Activated CD4-positive, alpha-beta T cell treated with anti-CD3 and anti-CD28 coated beads, Interleukin-2, amount 10 ng/mL, durations not matched to agents 24 days and 14 days (primary cell): ENCODE data around the gene AIRE. TPM values are rescaled to one million over a fixed set of nuclear protein-coding genes. Genes with fewer than 3 reads are reported as not detected.

ENCODE experiments used
- DNase-seq: peaks from one replicate; pipeline ENCODE4 v3.0.0; 2022
- H3K27ac Mint-ChIP-seq: one replicate; pipeline ENCODE4 v1.8.0; 2022; ENCODE audit warnings: mild to moderate bottlenecking, mixed read lengths
- H3K27me3 Mint-ChIP-seq: one replicate; pipeline ENCODE4 v1.8.0; 2022; ENCODE audit warnings: mixed read lengths
- H3K36me3 Mint-ChIP-seq: one replicate; pipeline ENCODE4 v1.8.0; 2022; ENCODE audit warnings: low read depth, mild to moderate bottlenecking, mixed read lengths
- H3K4me1 Mint-ChIP-seq: one replicate; pipeline ENCODE4 v1.8.0; 2021; ENCODE audit warnings: mixed read lengths
- H3K4me3 Mint-ChIP-seq: one replicate; pipeline ENCODE4 v1.8.0; 2022; ENCODE audit warnings: mild to moderate bottlenecking, moderate library complexity, mixed read lengths
- H3K9me3 Mint-ChIP-seq: one replicate; pipeline ENCODE4 v1.8.0; 2021; ENCODE audit warnings: mixed read lengths
- intact Hi-C: fragments of 100-400 bp; cut with micrococcal nuclease; formaldehyde crosslinking; loops from one replicate; pipeline ENCODE4 v1.15.1; 2023
- total RNA-seq: library from RNA; stranded (reverse); gene quantifications from 2 replicates; pipeline ENCODE4 v1.2.3, GENCODE V29; 2022

The AIRE gene
- total RNA-seq, 1 donor from 2014 or later = not detected

DNA sequence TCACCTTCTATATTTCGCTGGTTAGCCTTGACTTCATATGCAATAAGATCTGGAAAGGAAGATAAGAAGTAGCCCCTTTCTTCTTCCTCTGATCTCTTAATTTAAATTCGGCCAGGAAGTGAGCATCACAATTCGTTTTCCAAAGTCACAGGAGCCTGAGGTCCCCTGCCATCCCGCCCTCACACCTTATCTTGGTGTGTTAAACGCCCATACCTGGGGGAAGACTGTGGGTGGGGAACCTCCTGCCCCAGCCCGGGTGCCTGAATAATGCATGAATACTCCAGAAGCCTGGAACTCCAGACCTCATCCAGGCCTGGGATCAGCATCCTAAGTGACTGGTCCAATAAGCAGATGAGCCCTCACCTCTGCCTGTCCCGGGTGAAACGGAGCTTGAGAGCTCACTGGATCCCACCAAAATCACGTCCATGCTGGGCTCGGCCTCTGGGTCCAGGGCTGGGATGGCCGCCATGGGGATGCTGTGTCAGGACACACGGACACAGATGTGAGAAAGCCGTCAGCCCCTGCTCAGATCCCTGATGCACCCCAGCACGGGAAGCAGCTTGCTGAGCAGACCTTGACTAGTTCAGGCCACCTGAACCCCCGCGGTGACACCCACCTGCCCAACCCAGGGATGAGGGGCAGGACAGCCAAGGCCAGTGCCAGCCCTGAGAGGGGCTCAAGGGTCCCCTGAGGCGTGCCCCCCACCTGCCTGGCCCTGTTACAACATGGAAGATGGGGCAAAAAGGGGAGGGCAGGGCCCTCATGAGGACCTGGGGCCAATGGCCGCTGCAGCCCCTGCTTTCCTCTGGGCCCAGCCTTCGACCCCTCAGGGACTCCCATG lies 24.7 kb upstream of the AIRE start:
- H3K4me3 Mint-ChIP-seq = no peak overlapping the region
- H3K9me3 Mint-ChIP-seq = no peaks in the 10 kb centered on the region
- DNase-seq = no peak
- intact Hi-C loops = no loop called here
- H3K36me3 Mint-ChIP-seq = no peaks in the 10 kb centered on the region
- H3K4me1 Mint-ChIP-seq = no peaks in the 10 kb centered on the region
- peaks cover 4% of the 10 kb centered on the region for H3K27me3 Mint-ChIP-seq
- H3K27ac Mint-ChIP-seq = no peak overlapping the region

GRCh38 chr21:44261675-44262295 lies 23.9 kb upstream of the AIRE start, which contains the start of gene DNMT3L:
Gene DNMT3L, minus strand, starts transcription at chr21:44261897. Its CDS starts 638 bp downstream, at chr21:44261259.
- Mint-ChIP-seq H3K27me3 (peaks cover 4% of the 10 kb centered on the region), H3K27ac (no peak within 1 kb of the TSS), H3K4me3 (no peak within 1 kb of the TSS), H3K9me3 (no peaks in the 10 kb centered on the region), H3K36me3 (no peaks in the 10 kb centered on the region), H3K4me1 (no peaks in the 10 kb centered on the region)
- no peak for DNase-seq
- intact Hi-C loops = no loop called here

DNA sequence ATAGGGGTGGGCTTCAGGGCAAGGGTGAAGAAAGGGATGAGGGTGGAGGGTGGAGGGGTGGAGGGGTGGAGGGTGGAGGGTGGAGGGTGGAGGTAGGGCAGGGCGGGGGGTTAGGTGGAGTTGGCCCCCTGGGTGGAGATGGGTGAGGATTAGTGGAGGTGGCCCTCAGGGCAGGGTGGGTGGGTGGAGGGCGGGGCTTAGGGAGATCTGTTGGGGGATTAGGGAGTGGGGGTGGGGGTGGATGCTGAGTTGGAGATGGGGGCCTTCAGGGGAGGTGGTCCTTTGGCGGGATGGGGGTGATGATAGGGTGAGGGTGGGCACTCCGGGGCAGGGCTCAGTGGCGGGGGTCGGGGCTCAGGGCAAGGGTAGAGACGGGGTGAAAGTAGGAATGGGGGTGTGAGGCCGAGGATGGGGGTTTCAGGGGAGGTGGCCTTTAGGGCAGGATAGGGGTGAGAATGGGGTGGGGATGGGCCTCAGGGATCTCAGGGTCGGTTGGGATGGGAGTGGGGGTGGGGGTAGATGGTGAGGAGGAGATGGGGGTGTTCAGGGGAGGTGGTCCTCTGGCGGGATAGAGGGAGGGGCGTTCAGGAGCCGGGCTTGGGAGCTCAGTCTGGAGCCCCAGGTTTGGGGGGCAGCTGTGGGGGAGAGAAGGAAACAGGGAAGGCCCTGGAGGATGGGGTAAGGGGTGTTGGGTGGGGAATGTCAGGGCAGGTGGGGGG lies 23.2 kb upstream of the AIRE start:
- no peak overlapping the region for H3K27ac Mint-ChIP-seq
- no peaks in the 10 kb centered on the region for H3K9me3 Mint-ChIP-seq
- intact Hi-C loops = no loop called here

DNA sequence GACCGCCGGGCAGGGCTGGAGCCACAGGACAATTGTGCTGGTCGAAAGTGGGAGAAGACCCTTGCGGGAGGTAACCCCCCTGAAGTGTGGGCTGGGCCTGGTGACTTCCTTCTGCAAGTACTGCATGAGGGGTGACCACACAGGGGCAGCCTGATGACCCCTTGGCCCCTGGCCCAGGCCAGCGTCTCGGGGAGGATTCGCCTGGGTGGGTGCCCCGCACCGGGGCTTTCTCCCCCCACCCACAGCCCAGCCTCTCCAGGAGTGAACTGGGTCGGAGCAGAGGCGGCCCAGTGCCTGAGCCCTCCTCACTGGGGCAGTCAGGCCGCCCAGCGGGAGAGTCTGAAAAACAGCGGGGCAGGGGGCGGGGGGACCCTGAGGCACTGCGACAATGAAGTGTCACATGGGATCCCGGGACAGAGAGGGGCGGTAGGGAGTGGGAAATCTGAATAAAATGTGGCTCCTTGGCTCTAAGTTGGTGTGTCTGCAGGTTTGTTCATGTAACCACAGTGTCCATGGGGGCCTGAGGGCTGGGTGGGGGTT lies 22.4 kb upstream of the AIRE start:
- H3K4me1 Mint-ChIP-seq = no peaks in the 10 kb centered on the region
- H3K27ac Mint-ChIP-seq = no peak overlapping the region
- DNase-seq = no peak
- H3K36me3 Mint-ChIP-seq = no peaks in the 10 kb centered on the region
- H3K4me3 Mint-ChIP-seq = no peak overlapping the region
- H3K9me3 Mint-ChIP-seq = no peaks in the 10 kb centered on the region
- H3K27me3 Mint-ChIP-seq = peaks cover 4% of the 10 kb centered on the region
- intact Hi-C loops = no loop called here

More for the DNA sequence above, 23.2 kb upstream of the AIRE start:
- no peaks in the 10 kb centered on the region for H3K36me3 Mint-ChIP-seq
- peaks cover 4% of the 10 kb centered on the region for H3K27me3 Mint-ChIP-seq
- H3K4me1 Mint-ChIP-seq = no peaks in the 10 kb centered on the region
- H3K4me3 Mint-ChIP-seq = no peak overlapping the region
- DNase-seq = no peak

DNA sequence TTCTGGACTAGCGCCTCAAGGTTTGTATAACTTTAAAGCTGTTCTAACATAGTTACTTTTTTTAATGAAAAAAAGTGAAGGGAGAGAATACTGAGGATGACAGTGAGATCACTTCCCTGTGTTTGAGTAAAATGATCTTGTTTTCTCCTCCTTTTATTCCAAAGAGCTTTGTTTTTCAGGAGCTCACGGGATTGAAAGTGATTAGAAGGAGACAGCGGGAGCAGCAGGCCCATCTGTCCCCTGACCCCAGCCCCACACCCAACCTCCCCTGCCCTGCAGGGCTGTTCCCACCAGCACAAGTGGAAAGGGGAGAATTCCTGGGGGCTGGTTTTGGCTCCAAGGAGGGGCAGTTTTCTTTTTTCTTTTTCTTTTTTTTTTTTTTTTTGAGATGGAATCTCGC lies 21.9 kb upstream of the AIRE start:
- intact Hi-C loops = no loop called here
- H3K27me3 Mint-ChIP-seq = peaks cover 3% of the 10 kb centered on the region
- no peaks in the 10 kb centered on the region for H3K4me1 Mint-ChIP-seq
- no peaks in the 10 kb centered on the region for H3K9me3 Mint-ChIP-seq
- DNase-seq = no peak
- no peak overlapping the region for H3K4me3 Mint-ChIP-seq
- no peak overlapping the region for H3K27ac Mint-ChIP-seq
- H3K36me3 Mint-ChIP-seq = no peaks in the 10 kb centered on the region

- Mint-ChIP-seq H3K9me3 (no peaks in the 10 kb centered on the region), H3K27me3 (peaks cover 3% of the 10 kb centered on the region), H3K36me3 (no peaks in the 10 kb centered on the region), H3K4me3 (no peak overlapping the region), H3K27ac (no peak overlapping the region), H3K4me1 (no peaks in the 10 kb centered on the region)
- DNase-seq = no peak
- intact Hi-C loops = no loop called here
These were observed 19.9 kb upstream of the AIRE start for GRCh38 chr21:44265734-44266270.

- Mint-ChIP-seq H3K9me3 (no peaks in the 10 kb centered on the region), H3K36me3 (no peaks in the 10 kb centered on the region), H3K4me3 (no peak overlapping the region), H3K27ac (no peak overlapping the region), H3K4me1 (no peaks in the 10 kb centered on the region), H3K27me3 (peaks cover 3% of the 10 kb centered on the region)
- DNase-seq = peak; percentile 71
- intact Hi-C loops = no loop called here
These were observed 18.0 kb upstream of the AIRE start for GRCh38 chr21:44267655-44268142.

DNA sequence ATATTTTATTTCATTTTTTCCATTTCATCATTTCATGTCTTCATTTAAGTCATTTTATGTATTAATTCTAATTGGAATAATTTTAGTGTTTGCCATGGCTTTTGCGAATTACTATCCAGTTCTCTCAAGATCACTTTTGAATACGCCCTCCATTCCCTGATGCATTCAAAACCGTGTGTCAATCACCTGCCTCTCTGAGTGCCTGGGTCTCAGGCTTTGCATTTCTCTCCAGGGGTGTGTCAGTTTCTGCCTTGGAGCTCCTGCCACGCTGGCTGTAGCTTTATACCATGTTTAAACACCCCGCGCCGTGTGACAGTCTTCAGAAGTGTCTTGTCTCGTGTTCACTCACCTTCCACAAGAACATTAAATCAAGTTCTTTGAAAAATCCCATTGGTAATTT lies 16.6 kb upstream of the AIRE start:
- H3K27ac Mint-ChIP-seq = no peak overlapping the region
- DNase-seq = no peak
- no peaks in the 10 kb centered on the region for H3K4me1 Mint-ChIP-seq
- no peaks in the 10 kb centered on the region for H3K9me3 Mint-ChIP-seq
- no peaks in the 10 kb centered on the region for H3K36me3 Mint-ChIP-seq
- intact Hi-C loops = no loop called here
- peaks cover 7% of the 10 kb centered on the region for H3K27me3 Mint-ChIP-seq
- H3K4me3 Mint-ChIP-seq = no peak overlapping the region

GRCh38 chr21:44271558-44272283 lies 14.0 kb upstream of the AIRE start:
- peaks cover 17% of the 10 kb centered on the region for H3K27me3 Mint-ChIP-seq
- no peak overlapping the region for H3K27ac Mint-ChIP-seq
- no peaks in the 10 kb centered on the region for H3K4me1 Mint-ChIP-seq
- no peaks in the 10 kb centered on the region for H3K36me3 Mint-ChIP-seq
- intact Hi-C loops = no loop called here
- DNase-seq = no peak
- H3K4me3 Mint-ChIP-seq = no peak overlapping the region
- H3K9me3 Mint-ChIP-seq = no peaks in the 10 kb centered on the region

- Mint-ChIP-seq H3K27ac (no peak overlapping the region), H3K4me3 (no peak overlapping the region), H3K36me3 (no peaks in the 10 kb centered on the region), H3K27me3 (peaks cover 19% of the 10 kb centered on the region), H3K4me1 (no peaks in the 10 kb centered on the region), H3K9me3 (no peaks in the 10 kb centered on the region)
- intact Hi-C loops = no loop called here
- DNase-seq = no peak
These were observed 13.3 kb upstream of the AIRE start for GRCh38 chr21:44272284-44272858.

GRCh38 chr21:44273046-44273445 lies 12.6 kb upstream of the AIRE start:
- Mint-ChIP-seq H3K27me3 (peaks cover 19% of the 10 kb centered on the region), H3K27ac (no peak overlapping the region), H3K4me1 (no peaks in the 10 kb centered on the region), H3K9me3 (no peaks in the 10 kb centered on the region), H3K4me3 (no peak overlapping the region), H3K36me3 (no peaks in the 10 kb centered on the region)
- no peak for DNase-seq
- intact Hi-C loops = no loop called here

DNA sequence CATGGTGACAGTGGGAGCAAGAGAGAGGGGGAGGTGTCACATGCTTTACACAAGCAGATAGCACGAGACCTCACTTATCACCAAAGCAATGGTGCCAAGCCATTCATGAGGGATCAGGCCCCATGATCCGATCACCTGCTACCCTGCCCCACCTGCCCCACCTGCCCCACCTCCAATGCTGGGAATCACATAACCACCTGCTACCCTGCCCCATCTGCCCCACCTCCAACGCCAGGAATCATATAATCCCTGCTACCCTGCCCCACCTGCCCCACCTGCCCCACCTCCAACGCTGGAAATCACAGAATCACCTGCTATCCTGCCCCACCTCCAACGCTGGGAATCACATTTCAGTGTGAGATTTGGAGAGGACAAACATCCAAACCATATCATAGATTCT lies 10.6 kb upstream of the AIRE start:
- no peak for DNase-seq
- Mint-ChIP-seq H3K9me3 (no peaks in the 10 kb centered on the region), H3K4me1 (no peaks in the 10 kb centered on the region), H3K27ac (no peak overlapping the region), H3K4me3 (no peak overlapping the region), H3K27me3 (peaks cover 19% of the 10 kb centered on the region), H3K36me3 (no peaks in the 10 kb centered on the region)
- intact Hi-C loops = no loop called here
